HL-60 (cell line): ENCODE measurements around the gene SNURF.
"Not testable (repeated sequence)": the region's sequence is repeated elsewhere in the genome, so short reads cannot be mapped to it uniquely, and the experiment has no call there.

Experiments used
- DNase-seq, 2 experiments: peaks; one replicate each; pipeline ENCODE4 v3.0.0-alpha.2; 2010 to 2020; ENCODE audit warnings: low read depth in 1 of 2, low spot score in 1 of 2
- H3K27ac ChIP-seq: fragments of 250-450 bp; sonication (Bioruptor Pico); replicated peaks from 2 replicates; pipeline ENCODE4 v1.5.1; 2020; ENCODE audit warnings: mild to moderate bottlenecking, moderate library complexity
- H3K27me3 ChIP-seq: fragments of 250-450 bp; sonication (Bioruptor Pico); 2 replicates; pipeline ENCODE4 v1.5.1; 2021; ENCODE audit warnings: mild to moderate bottlenecking, moderate library complexity; ENCODE audit not compliant: insufficient read depth, poor library complexity, severe bottlenecking
- H3K4me3 ChIP-seq: replicated peaks from 2 replicates; pipeline ENCODE4 v1.5.1; 2011; ENCODE audit warnings: mild to moderate bottlenecking, control low read depth, low read length; ENCODE audit not compliant: insufficient read depth
- GABPA ChIP-seq: IDR thresholded peaks from 2 replicates; pipeline ENCODE4 v1.6.1; 2012; ENCODE audit warnings: low read depth
- POLR2AphosphoS5 ChIP-seq: IDR thresholded peaks from 2 replicates; pipeline ENCODE4 v1.6.1; 2012; ENCODE audit warnings: low read depth
- REST ChIP-seq: IDR thresholded peaks from 2 replicates; pipeline ENCODE4 v1.6.1; 2012; ENCODE audit warnings: low read depth; ENCODE audit not compliant: insufficient replicate concordance
- SPI1 ChIP-seq: IDR thresholded peaks from 2 replicates; pipeline ENCODE4 v1.6.1; 2012; ENCODE audit warnings: low read depth, mild to moderate bottlenecking, borderline replicate concordance
- TF ChIP-seq, protein P1 (sequence below): IDR thresholded peaks from one replicate; pipeline ENCODE4 v1.5.1; 2011; ENCODE audit warnings: low read length, control low read depth, inconsistent platforms; ENCODE audit not compliant: insufficient read depth

The SNURF gene

GRCh38 chr15:24966364-24967103 lies 11.7 kb downstream of the SNURF start:
- Histone ChIP-seq H3K27ac (no peak overlapping the region), H3K4me3 (no peak overlapping the region), H3K27me3 (no peaks in the 10 kb centered on the region)
- DNase-seq = no peak
- TF ChIP-seq REST = no peak
- TF ChIP-seq, protein P1, sequence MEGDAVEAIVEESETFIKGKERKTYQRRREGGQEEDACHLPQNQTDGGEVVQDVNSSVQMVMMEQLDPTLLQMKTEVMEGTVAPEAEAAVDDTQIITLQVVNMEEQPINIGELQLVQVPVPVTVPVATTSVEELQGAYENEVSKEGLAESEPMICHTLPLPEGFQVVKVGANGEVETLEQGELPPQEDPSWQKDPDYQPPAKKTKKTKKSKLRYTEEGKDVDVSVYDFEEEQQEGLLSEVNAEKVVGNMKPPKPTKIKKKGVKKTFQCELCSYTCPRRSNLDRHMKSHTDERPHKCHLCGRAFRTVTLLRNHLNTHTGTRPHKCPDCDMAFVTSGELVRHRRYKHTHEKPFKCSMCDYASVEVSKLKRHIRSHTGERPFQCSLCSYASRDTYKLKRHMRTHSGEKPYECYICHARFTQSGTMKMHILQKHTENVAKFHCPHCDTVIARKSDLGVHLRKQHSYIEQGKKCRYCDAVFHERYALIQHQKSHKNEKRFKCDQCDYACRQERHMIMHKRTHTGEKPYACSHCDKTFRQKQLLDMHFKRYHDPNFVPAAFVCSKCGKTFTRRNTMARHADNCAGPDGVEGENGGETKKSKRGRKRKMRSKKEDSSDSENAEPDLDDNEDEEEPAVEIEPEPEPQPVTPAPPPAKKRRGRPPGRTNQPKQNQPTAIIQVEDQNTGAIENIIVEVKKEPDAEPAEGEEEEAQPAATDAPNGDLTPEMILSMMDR = no peak
- TF ChIP-seq GABPA = no peak
- no peak for TF ChIP-seq POLR2AphosphoS5
- no peak for TF ChIP-seq SPI1

- no peak overlapping the region for H3K27ac ChIP-seq
- TF ChIP-seq POLR2AphosphoS5 (no peak), GABPA (no peak), SPI1 (no peak), REST (no peak)
- TF ChIP-seq, protein P1 = no peak
- no peaks in the 10 kb centered on the region for H3K27me3 ChIP-seq
- no peak for DNase-seq
- no peak overlapping the region for H3K4me3 ChIP-seq
These were observed 16.3 kb downstream of the SNURF start for GRCh38 chr15:24971052-24971451.

GRCh38 chr15:24971772-24972171 lies 17.0 kb downstream of the SNURF start:
- DNase-seq = no peak
- Histone ChIP-seq H3K27me3 (no peaks in the 10 kb centered on the region), H3K4me3 (no peak overlapping the region), H3K27ac (no peak overlapping the region)
- TF ChIP-seq GABPA = no peak
- no peak for TF ChIP-seq SPI1
- TF ChIP-seq REST = no peak
- TF ChIP-seq, protein P1 = no peak
- no peak for TF ChIP-seq POLR2AphosphoS5

DNA sequence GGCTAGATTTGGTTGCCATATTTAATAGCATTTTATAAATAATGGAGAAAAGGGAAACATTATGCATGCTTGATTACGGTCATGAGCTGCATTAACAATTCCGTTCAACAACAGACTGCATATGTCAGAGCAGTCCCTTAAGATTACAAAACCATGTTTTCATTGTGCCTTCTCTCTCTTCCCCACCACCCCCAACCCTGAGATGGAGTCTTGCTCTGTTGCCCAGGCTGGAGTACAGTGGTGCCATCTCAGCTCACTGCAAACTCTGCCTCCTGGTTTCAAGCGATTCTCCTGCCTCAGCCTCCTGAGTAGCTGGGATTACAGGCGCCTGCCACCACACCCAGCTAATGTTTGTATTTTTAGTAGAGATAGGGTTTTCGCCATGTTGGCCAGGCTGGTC lies 17.9 kb downstream of the SNURF start:
- not testable (repeated sequence) for DNase-seq, H3K27me3 ChIP-seq, H3K27ac ChIP-seq, H3K4me3 ChIP-seq
